Measurements from ENCODE around the gene GNA14. TPM values are rescaled to one million over a fixed set of nuclear protein-coding genes. Genes with fewer than 3 reads are reported as not detected.
A peak's percentile ranks its signal among the peaks of the same experiment; 100 is the strongest.
"Not testable (repeated sequence)": the region's sequence is repeated elsewhere in the genome, so short reads cannot be mapped to it uniquely, and the experiment has no call there.

Gene GNA14
- not detected for total RNA-seq
- under 1 TPM in 1 of 3 donors, not detected in 2; 0.17 TPM for polyA plus RNA-seq
- total RNA-seq, result 0 reads per million in 6 experiments

DNA sequence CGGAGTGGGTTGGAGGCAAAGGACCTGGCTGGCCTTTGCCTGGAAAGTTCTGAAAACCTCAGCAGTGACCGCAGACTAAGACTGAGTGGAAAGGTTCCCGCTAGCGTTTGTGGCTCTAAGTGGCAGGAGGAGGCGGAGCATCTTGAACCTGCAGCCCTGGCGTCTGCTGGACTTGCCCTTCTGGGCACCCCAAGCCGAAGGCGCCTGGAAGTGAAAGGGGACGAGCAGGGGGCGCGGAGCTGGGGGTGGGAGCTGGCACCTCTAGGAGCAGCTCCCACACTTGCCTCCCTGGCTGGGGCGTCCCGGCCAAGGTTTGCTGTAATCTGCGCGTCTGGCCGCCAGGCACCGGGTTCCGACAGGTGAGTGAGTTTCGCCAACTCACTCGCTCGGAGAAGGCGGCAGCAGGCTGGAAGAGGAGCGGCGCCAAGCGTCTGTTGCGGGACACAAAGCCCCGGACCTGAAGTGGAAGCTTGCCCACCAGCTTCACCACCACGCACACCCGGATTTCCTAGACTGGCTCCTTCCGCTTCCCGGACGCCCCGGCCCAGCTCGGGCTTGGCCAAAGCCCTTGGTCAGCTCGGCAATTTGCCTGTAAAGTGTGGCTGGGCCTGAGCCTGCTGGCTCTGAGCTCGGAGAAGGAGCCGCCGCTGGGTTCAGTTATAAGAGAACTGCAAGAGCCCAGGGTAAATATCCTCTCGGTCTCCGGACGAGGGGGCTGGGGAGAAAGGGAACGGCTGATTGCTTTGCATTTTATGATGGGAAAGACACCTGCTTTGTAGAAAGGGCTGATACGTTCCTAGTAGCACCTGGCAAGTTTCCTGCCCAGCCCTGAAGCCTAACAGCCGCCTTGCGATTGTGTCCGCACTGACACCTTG lies at the start of gene GNA14:
Gene GNA14 (minus strand): TSS at position 89 of the 875 bp plus-strand sequence. CDS start 529 bp downstream, outside the sequence.
- POLR2A ChIA-PET, result interaction anchor here (0.5 kb wide), 1 partner anchor 29 kb away, joined by 3 read pairs; no protein-coding TSS in a partner anchor
- Mint-ChIP-seq H3K4me1 (peaks cover 8 to 21% (median 14%) of the 10 kb centered on the region in 4 donors), H3K27me3 (peaks cover 19 to 51% (median 32%) of the 10 kb centered on the region in 5 donors), H3K27ac (no peak within 1 kb of the TSS), H3K4me3 (peak within 1 kb of the TSS; percentile 25 to 84 (median 64)), H3K36me3 (no peaks in the 10 kb centered on the region), H3K9me3 (no peaks in the 10 kb centered on the region)
- ATAC-seq (no peak), DNase-seq (no peak)

GRCh38 chr9:77697238-77697984 lies 49.3 kb upstream of the GNA14 start:
- POLR2A ChIA-PET, result no interaction called here

GRCh38 chr9:77690723-77691122 lies 42.6 kb upstream of the GNA14 start:
- H3K36me3 Mint-ChIP-seq, result peaks cover 0 to 22% (median 0%) of the 10 kb centered on the region in 3 donors
- DNase-seq, H3K4me1 Mint-ChIP-seq, POLR2A ChIA-PET, H3K4me3 Mint-ChIP-seq, ATAC-seq, H3K27ac Mint-ChIP-seq: not testable (repeated sequence)
- peaks cover under 1 to 49% (median 12%) of the 10 kb centered on the region in 9 donors for H3K9me3 Mint-ChIP-seq
- H3K27me3 Mint-ChIP-seq, result peaks cover 0 to 11% (median 6%) of the 10 kb centered on the region in 5 donors

More at GRCh38 chr9:77697238-77697984, 49.3 kb upstream of the GNA14 start:
- Mint-ChIP-seq H3K27me3 (peaks cover 0 to 5% (median 1%) of the 10 kb centered on the region in 5 donors), H3K4me1 (no peaks in the 10 kb centered on the region), H3K27ac (no peak overlapping the region), H3K36me3 (peaks cover 0 to 16% (median 0%) of the 10 kb centered on the region in 3 donors), H3K4me3 (no peak overlapping the region), H3K9me3 (peaks cover 6 to 44% (median 16%) of the 10 kb centered on the region in 9 donors)
- DNase-seq (no peak), ATAC-seq (no peak)

DNA sequence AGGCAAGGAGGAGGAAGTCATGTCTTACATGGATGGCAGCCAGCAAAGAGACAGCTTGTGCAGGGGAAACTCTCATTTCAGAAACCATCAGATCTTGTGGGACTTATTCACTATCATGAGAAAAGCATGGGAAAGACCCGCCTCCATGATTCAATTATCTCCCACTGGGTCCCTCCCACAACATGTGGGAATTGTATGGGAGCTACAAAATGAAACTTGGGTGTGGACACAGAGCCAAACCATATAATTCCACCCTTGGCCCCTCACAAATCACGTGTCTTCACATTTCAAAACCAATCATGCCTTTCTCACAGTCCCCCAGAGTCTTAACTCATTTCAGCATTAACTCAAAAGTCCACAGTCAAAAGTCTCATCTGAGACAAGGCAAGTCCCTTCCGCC lies 42.0 kb upstream of the GNA14 start:
- H3K27me3 Mint-ChIP-seq, result peaks cover 0 to 11% (median 6%) of the 10 kb centered on the region in 5 donors
- not testable (repeated sequence) for ATAC-seq

GRCh38 chr9:77687737-77688136 lies 39.6 kb upstream of the GNA14 start:
- Mint-ChIP-seq H3K36me3 (peaks cover 0 to 26% (median 0%) of the 10 kb centered on the region in 3 donors), H3K9me3 (peaks cover 0 to 39% (median 11%) of the 10 kb centered on the region in 9 donors), H3K27me3 (peaks cover 0 to 11% (median 6%) of the 10 kb centered on the region in 5 donors)
- ATAC-seq, H3K4me3 Mint-ChIP-seq, DNase-seq, POLR2A ChIA-PET, H3K4me1 Mint-ChIP-seq, H3K27ac Mint-ChIP-seq: not testable (repeated sequence)

More for the DNA sequence above, 42.0 kb upstream of the GNA14 start:
- DNase-seq, H3K27ac Mint-ChIP-seq, POLR2A ChIA-PET, H3K4me3 Mint-ChIP-seq, H3K4me1 Mint-ChIP-seq: not testable (repeated sequence)
- peaks cover 0 to 22% (median 0%) of the 10 kb centered on the region in 3 donors for H3K36me3 Mint-ChIP-seq
- peaks cover 0 to 43% (median 11%) of the 10 kb centered on the region in 9 donors for H3K9me3 Mint-ChIP-seq

- POLR2A ChIA-PET, result no interaction called here
- H3K27ac Mint-ChIP-seq, result no peak overlapping the region
- peaks cover 0 to 1% (median 0%) of the 10 kb centered on the region in 5 donors for H3K27me3 Mint-ChIP-seq
- peaks cover 0 to 5% (median 0%) of the 10 kb centered on the region in 3 donors for H3K36me3 Mint-ChIP-seq
- DNase-seq (no peak), ATAC-seq (no peak)
- no peak overlapping the region for H3K4me3 Mint-ChIP-seq
- peaks cover 0 to 9% (median 0%) of the 10 kb centered on the region in 9 donors for H3K9me3 Mint-ChIP-seq
- no peaks in the 10 kb centered on the region for H3K4me1 Mint-ChIP-seq
Measured at GRCh38 chr9:77680581-77680980, 32.5 kb upstream of the GNA14 start.

GRCh38 chr9:77679661-77680368 lies 31.7 kb upstream of the GNA14 start:
- Mint-ChIP-seq H3K4me1 (no peaks in the 10 kb centered on the region), H3K9me3 (peaks cover 0 to 9% (median 0%) of the 10 kb centered on the region in 9 donors), H3K36me3 (peaks cover 0 to 5% (median 0%) of the 10 kb centered on the region in 3 donors), H3K4me3 (no peak overlapping the region), H3K27me3 (peaks cover 0 to 1% (median 0%) of the 10 kb centered on the region in 5 donors), H3K27ac (no peak overlapping the region)
- POLR2A ChIA-PET, result no interaction called here
- DNase-seq (no peak), ATAC-seq (no peak)

DNA sequence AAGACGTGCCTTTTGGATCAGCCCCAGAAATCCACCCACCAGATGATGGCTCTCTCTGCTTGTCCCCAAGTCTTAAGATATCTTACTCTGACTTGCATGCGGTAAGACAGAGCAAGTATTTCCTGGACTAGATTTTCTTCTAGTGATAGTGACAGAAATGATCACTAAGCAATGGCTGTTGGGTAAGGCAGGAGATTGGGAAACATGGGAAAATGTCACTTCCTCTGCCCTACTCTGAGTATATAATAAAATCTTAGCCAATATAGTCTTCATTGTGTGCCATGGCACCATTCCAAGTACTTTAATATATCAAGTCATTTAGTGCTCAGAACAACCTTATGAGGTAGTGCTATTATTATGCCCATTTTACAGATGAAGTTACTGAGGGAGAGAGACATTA lies 31.0 kb upstream of the GNA14 start:
- Mint-ChIP-seq H3K27ac (no peak overlapping the region), H3K4me1 (no peaks in the 10 kb centered on the region), H3K9me3 (peaks cover 0 to 7% (median 0%) of the 10 kb centered on the region in 9 donors), H3K4me3 (no peak overlapping the region), H3K27me3 (peaks cover 0 to 1% (median 0%) of the 10 kb centered on the region in 5 donors), H3K36me3 (no peaks in the 10 kb centered on the region)
- ATAC-seq (no peak), DNase-seq (no peak)
- POLR2A ChIA-PET, result no interaction called here

- H3K4me3 Mint-ChIP-seq, result no peak overlapping the region
- no peaks in the 10 kb centered on the region for H3K9me3 Mint-ChIP-seq
- no peaks in the 10 kb centered on the region for H3K4me1 Mint-ChIP-seq
- peaks cover 0 to 1% (median 0%) of the 10 kb centered on the region in 5 donors for H3K27me3 Mint-ChIP-seq
- DNase-seq (no peak), ATAC-seq (no peak)
- H3K36me3 Mint-ChIP-seq, result no peaks in the 10 kb centered on the region
- H3K27ac Mint-ChIP-seq, result no peak overlapping the region
- POLR2A ChIA-PET, result interaction anchor here (0.6 kb wide), 1 partner anchor 582 kb away, joined by 3 read pairs; no protein-coding TSS in a partner anchor
Measured at GRCh38 chr9:77677957-77678535, 29.9 kb upstream of the GNA14 start.

DNA sequence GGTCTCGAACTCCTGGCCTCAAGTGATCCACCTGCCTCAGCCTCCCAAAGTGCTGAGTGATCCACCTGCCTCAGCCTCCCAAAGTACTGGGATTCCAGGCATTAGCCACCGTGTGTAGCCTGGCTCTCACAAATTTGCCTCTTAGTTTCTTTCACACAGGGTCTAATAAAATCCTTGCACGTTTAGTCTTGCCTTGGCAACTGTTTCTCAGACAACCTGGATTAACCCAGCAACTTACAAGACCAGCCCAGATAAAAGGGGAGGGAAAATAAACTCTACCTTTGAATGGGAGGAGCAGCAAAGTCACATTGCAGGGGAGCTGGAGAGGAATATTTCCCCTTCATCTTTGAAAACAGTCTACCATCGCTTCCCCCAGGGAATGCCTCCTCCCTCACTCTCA lies 29.3 kb upstream of the GNA14 start:
- ATAC-seq, result no peak
- H3K4me3 Mint-ChIP-seq, result no peak overlapping the region

DNA sequence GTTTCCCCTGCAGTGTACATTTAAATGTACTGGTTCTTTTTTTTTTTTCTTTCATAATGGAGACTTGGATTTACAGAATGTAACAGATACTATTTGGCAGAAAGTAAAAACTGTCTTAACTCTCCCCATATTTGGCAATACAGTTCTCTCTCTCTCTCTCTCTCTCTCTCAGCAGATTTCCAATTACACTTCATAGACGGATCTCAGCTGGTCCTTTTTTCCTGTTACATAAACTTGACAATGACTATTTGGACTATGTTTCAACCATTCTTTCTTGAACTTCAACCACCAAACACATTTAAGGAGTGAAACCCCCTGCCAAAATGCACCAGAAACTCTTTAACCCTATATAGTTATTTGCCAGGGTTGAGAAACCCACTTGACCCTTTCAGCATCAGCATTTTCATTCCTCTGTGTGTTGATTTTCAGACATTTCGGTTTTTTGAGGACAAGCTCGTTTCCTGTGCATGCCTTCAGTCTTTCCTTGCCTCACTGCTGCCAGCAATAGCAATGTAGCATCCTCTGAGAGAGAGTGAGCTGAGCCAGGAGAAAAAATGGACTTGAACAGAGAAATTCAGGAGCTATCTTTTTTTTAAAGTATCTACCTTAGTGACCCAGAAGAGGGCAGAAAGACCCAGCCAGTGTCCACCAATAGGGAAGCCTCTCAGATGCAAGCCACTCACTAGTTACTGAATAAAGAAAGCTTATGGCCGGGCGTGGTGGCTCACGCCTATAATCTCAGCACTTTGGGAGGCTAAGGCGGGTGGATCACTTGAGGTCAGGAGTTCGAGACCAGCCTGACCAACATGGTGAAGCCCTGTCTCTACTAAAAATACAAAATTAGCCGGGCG lies 26.0 kb upstream of the GNA14 start:
- Mint-ChIP-seq H3K27me3 (peaks cover 0 to under 1% (median 0%) of the 10 kb centered on the region in 5 donors), H3K4me3 (no peak overlapping the region), H3K4me1 (no peaks in the 10 kb centered on the region), H3K27ac (no peak overlapping the region), H3K9me3 (no peaks in the 10 kb centered on the region), H3K36me3 (no peaks in the 10 kb centered on the region)
- DNase-seq (no peak), ATAC-seq (no peak)
- POLR2A ChIA-PET, result no interaction called here

More for the DNA sequence above, 29.3 kb upstream of the GNA14 start:
- H3K27me3 Mint-ChIP-seq, result peaks cover 0 to 1% (median 0%) of the 10 kb centered on the region in 5 donors
- POLR2A ChIA-PET, result interaction anchor here (0.6 kb wide), 1 partner anchor 583 kb away, joined by 3 read pairs; no protein-coding TSS in a partner anchor
- DNase-seq, result no peak
- H3K4me1 Mint-ChIP-seq, result no peaks in the 10 kb centered on the region
- no peak overlapping the region for H3K27ac Mint-ChIP-seq
- no peaks in the 10 kb centered on the region for H3K36me3 Mint-ChIP-seq
- H3K9me3 Mint-ChIP-seq, result no peaks in the 10 kb centered on the region

Measured in naive thymus-derived CD8-positive, alpha-beta T cell (primary cell).